ENCODE results near the gene PRDX3.

GRCh38 chr10:119133949-119134348 lies 44.7 kb downstream of the PRDX3 start:
- TF ChIP-seq, protein P1, sequence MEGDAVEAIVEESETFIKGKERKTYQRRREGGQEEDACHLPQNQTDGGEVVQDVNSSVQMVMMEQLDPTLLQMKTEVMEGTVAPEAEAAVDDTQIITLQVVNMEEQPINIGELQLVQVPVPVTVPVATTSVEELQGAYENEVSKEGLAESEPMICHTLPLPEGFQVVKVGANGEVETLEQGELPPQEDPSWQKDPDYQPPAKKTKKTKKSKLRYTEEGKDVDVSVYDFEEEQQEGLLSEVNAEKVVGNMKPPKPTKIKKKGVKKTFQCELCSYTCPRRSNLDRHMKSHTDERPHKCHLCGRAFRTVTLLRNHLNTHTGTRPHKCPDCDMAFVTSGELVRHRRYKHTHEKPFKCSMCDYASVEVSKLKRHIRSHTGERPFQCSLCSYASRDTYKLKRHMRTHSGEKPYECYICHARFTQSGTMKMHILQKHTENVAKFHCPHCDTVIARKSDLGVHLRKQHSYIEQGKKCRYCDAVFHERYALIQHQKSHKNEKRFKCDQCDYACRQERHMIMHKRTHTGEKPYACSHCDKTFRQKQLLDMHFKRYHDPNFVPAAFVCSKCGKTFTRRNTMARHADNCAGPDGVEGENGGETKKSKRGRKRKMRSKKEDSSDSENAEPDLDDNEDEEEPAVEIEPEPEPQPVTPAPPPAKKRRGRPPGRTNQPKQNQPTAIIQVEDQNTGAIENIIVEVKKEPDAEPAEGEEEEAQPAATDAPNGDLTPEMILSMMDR (IDR thresholded peaks at IDR 0.05) = no peak
- TF ChIP-seq POLR2A (IDR thresholded peaks at IDR 0.05) (no peak), EP300 (IDR thresholded peaks at IDR 0.05) (no peak)
